Measurements from ENCODE around the gene MST1. TPM values are rescaled to one million over a fixed set of nuclear protein-coding genes. Genes with fewer than 3 reads are reported as not detected.

MST1 gene
- total and polyA plus RNA-seq, 2 of the 4 experiments (the other 2 are of a cell fraction) = 1.3 to 13.0 TPM

GRCh38 chr3:49721896-49722781 is 32.9 kb upstream of the MST1 start:
- no peak overlapping the region for H3K14ac ChIP-seq (replicated peaks; ENCODE audit: low read depth, low read length)
- H2BK120ac ChIP-seq (ENCODE audit: low read depth, low read length) = no peak overlapping the region
- H2AK5ac ChIP-seq (ENCODE audit: low read depth, low read length) = peak overlapping the region; percentile 62; the same call in 1 of the 2 replicates
- H3K27ac ChIP-seq (ENCODE audit: insufficient read depth, low read length) = no peak overlapping the region
- no peak overlapping the region for H2BK15ac ChIP-seq (ENCODE audit: low read depth, low read length)
- H4K8ac ChIP-seq (ENCODE audit: low read depth in 2 of 2, low read length in 2 of 2) = no peak overlapping the region
- H3K56ac ChIP-seq (ENCODE audit: extremely low read depth, insufficient read depth, low read length) = no peak overlapping the region
- H2AK9ac ChIP-seq (replicated peaks; ENCODE audit: low read depth, low read length, poor library complexity) = peak overlapping the region; percentile 100
- WGBS, 2 experiments (ENCODE audit: extremely low coverage in 2 of 2, insufficient read length in 1 of 2) = 95% methylated on average over 8 of the region's 26 CpGs; no CpG with 5 or more reads in 1 of the 2 experiments
- H3K9me3 ChIP-seq (ENCODE audit: control insufficient read depth, insufficient read depth, low read length) = no peaks in the 10 kb centered on the region
- no peak for DNase-seq
- CTCF ChIA-PET = interaction anchor here (3.3 kb wide), 1 partner anchor 118 kb away, joined by 9 read pairs; no protein-coding TSS in a partner anchor
- H3K23ac ChIP-seq (ENCODE audit: low read depth, low read length) = no peak overlapping the region
- no peak overlapping the region for H3K18ac ChIP-seq (ENCODE audit: low read depth, low read length)
- no peak for ATAC-seq (ENCODE audit: low read depth)
- no TSS peak for BruUV-seq (replicated peaks)
- H4K91ac ChIP-seq (ENCODE audit: insufficient read depth, low read depth, low read length) = no peak overlapping the region
- no peak overlapping the region for H2BK5ac ChIP-seq (ENCODE audit: low read depth, low read length, poor library complexity, severe bottlenecking)
- POLR2A ChIA-PET (ENCODE audit: unreplicated experiment) = no interaction called here
- no peak overlapping the region for H3K9ac ChIP-seq (ENCODE audit: low read depth, low read length)
- no peak overlapping the region for H4K5ac ChIP-seq (ENCODE audit: low read depth, low read length)
- H3K36me3 ChIP-seq (ENCODE audit: control insufficient read depth, insufficient read depth, low read length) = peaks cover 34% of the 10 kb centered on the region
- peaks cover 15 to 43% of the 10 kb centered on the region in 2 experiments; a peak in 3 of 4 replicates for H3K79me1 ChIP-seq (ENCODE audit: low read depth in 1 of 2, low read length in 2 of 2)
- TF ChIP-seq CEBPB (IDR thresholded peaks at IDR 0.05; ENCODE audit: low read depth, low read length) (no peak), ELK1 (IDR thresholded peaks at IDR 0.05; ENCODE audit: borderline replicate concordance, low read depth, low read length) (no peak), BHLHE40 (IDR thresholded peaks at IDR 0.05; ENCODE audit: low read depth, low read length) (no peak)
- no peak overlapping the region for H3K4me3 ChIP-seq (ENCODE audit: insufficient read depth, low read depth, low read length)
- in situ Hi-C loops (cut with MboI; ENCODE audit: low sequenced_read_pairs) = no loop called here
- H3K4me2 ChIP-seq (ENCODE audit: low read depth, low read length) = peak overlapping the region; percentile 96; the same call in 1 of the 2 replicates
- H3K4ac ChIP-seq (ENCODE audit: low read depth, low read length) = no peak overlapping the region
- dilution Hi-C loops (cut with HindIII; ENCODE audit: low sequenced_read_pairs, unreplicated experiment) = no loop called here
- peak overlapping the region; percentile 8 for H2AFZ ChIP-seq (replicated peaks; ENCODE audit: low read length, poor library complexity)
- no peak overlapping the region for H2BK20ac ChIP-seq (ENCODE audit: low read depth, low read length)
- H4K20me1 ChIP-seq (ENCODE audit: insufficient read depth, low read length) = peaks cover 31% of the 10 kb centered on the region
- peaks cover 17% of the 10 kb centered on the region for H3K4me1 ChIP-seq (ENCODE audit: control insufficient read depth, insufficient read depth, low read length)
- peaks cover 5% of the 10 kb centered on the region; the same call in 1 of the 2 replicates for H3K9me1 ChIP-seq (ENCODE audit: insufficient read depth, low read length)
- no peaks in the 10 kb centered on the region for H3K27me3 ChIP-seq (ENCODE audit: control insufficient read depth, insufficient read depth, low read length)
- intact Hi-C loops (cut with micrococcal nuclease) = no loop called here
